ENCODE measurements around the gene MYO1H. TPM values are rescaled to one million over a fixed set of nuclear protein-coding genes. Genes with fewer than 3 reads are reported as not detected.

Gene MYO1H
- total and polyA plus RNA-seq, 2 of the 13 experiments (the other 11 are each of a cell fraction or from before 2014, with no cell fraction given) = not detected

DNA sequence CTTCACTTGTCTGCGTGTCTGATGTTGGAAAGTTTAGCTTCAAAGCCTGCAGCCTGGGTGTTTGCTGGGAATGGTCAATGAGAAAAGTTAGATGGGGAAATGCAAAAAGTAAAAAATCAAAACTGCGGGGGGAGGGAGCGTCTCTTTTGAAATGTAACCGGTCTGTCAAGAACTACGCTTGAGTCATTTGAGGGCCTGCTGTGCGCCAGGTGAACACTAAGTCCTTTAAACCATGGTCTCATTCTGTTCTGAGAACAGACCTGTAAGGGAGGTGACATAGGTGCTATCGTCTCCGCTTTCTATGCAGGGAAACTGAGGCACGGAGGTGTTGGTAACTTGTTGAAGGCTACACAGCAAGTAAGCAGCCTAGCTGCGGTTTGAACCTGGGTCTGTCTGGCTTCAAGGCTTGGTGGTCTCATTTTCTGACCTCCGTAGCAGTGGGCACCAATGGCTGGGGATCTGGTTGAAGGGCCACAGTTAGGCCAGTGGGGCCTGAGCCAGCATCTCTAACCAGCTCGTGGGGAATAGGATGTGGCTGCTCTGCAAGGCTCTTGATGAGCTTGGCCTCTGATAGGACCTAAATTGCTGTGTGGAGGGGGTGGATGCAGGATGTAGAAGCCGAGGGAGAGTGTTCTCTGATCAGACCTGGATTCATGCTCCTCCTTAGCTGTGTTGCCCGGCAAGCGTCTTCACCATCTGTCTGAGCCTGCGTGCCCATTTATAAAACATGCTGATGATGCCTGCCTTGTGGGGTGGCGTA is 87.9 kb downstream of the MYO1H start:
- H3K4me2 ChIP-seq (ENCODE audit: low read depth, low read length) = no peak overlapping the region
- ChIA-PET POLR2A (no interaction called here), CTCF (ENCODE audit: low intra/inter-chr PET ratio, low total read pairs) (no interaction called here)
- intact Hi-C loops (cut with micrococcal nuclease; ENCODE audit: unreplicated experiment) (no loop called here), in situ Hi-C loops (cut with HindIII; ENCODE audit: extremely low pct_ligation_motif_present, low pct_unique_long_range_greater_than_20kb) (no loop called here)
- DNase-seq (ENCODE audit: low spot score) (no peak), ATAC-seq (no peak), FAIRE-seq (no peak)
- H3K9me3 ChIP-seq (ENCODE audit: low read length) = no peaks in the 10 kb centered on the region
- no TSS peak for BruUV-seq (replicated peaks)
- no peak for TF ChIP-seq CEBPB (IDR thresholded peaks at IDR 0.05; ENCODE audit: borderline replicate concordance, low read depth, low read length)
- no peak for TF ChIP-seq YEATS4 (CRISPR knock-in tag; IDR thresholded peaks at IDR 0.05; ENCODE audit: borderline replicate concordance)
- no peak for TF ChIP-seq ZNF138 (CRISPR knock-in tag; IDR thresholded peaks at IDR 0.05; ENCODE audit: low read depth)
- TF ChIP-seq MEF2D (CRISPR knock-in tag; IDR thresholded peaks at IDR 0.05) = no peak
- TF ChIP-seq BCL3 (CRISPR knock-in tag; IDR thresholded peaks at IDR 0.05) = no peak
- TF ChIP-seq MBD4 (IDR thresholded peaks at IDR 0.05; ENCODE audit: borderline replicate concordance, low read length) = no peak
- no peak for TF ChIP-seq FOXA3 (CRISPR knock-in tag; IDR thresholded peaks at IDR 0.05)
- TF ChIP-seq ZKSCAN5 (CRISPR knock-in tag; IDR thresholded peaks at IDR 0.05) = no peak
- TF ChIP-seq ZFX (CRISPR knock-in tag; IDR thresholded peaks at IDR 0.05; ENCODE audit: low read depth) = no peak
- no peak for TF ChIP-seq ZNF17 (CRISPR knock-in tag; IDR thresholded peaks at IDR 0.05)
- no peak for TF ChIP-seq KIAA2018 (CRISPR knock-in tag; IDR thresholded peaks at IDR 0.05; ENCODE audit: borderline replicate concordance)
- TF ChIP-seq FOXP1 (IDR thresholded peaks at IDR 0.05) = no peak
- TF ChIP-seq FOXP1 (CRISPR knock-in tag; IDR thresholded peaks at IDR 0.05) = no peak
- no peak for TF ChIP-seq ZNF101 (CRISPR knock-in tag; IDR thresholded peaks at IDR 0.05; ENCODE audit: borderline replicate concordance, low read depth)
- peaks cover 22% of the 10 kb centered on the region for H3K4me1 ChIP-seq (ENCODE audit: insufficient read depth, low read length)
- H3K36me3 ChIP-seq (replicated peaks in 1 of 2; ENCODE audit: control insufficient read depth in 1 of 2, insufficient read depth in 2 of 2, low read length in 2 of 2) = no peaks in the 10 kb centered on the region
- no peak overlapping the region for H3K9ac ChIP-seq (ENCODE audit: insufficient read depth, low read depth, low read length)
- no peak overlapping the region for H3K27ac ChIP-seq (ENCODE audit: extremely low read length, insufficient read depth, low read length)
- no peak overlapping the region for H2AFZ ChIP-seq (ENCODE audit: low read length)
- no peaks in the 10 kb centered on the region for H3K79me2 ChIP-seq (ENCODE audit: insufficient read depth, low read length)
- H3K4me3 ChIP-seq (replicated peaks in 1 of 3; ENCODE audit: insufficient read depth in 1 of 3, low read depth in 2 of 3, low read length in 3 of 3) = no peak overlapping the region
- H3K27me3 ChIP-seq (ENCODE audit: control insufficient read depth in 1 of 2, insufficient read depth in 2 of 2, low read length in 2 of 2) = peaks cover 0 to 4% of the 10 kb centered on the region in 2 experiments; a peak in 1 of 5 replicates
- no peaks in the 10 kb centered on the region for H4K20me1 ChIP-seq (ENCODE audit: insufficient read depth, low read length)
- WGBS (ENCODE audit: low lambda C conversion rate) = 63% methylated on average over 14 of the region's 17 CpGs

Data from HepG2 (cell line).